Transverse colon (tissue), 4 donors: ENCODE results near the gene NXPH3. TPM values are rescaled to one million over a fixed set of nuclear protein-coding genes. Genes with fewer than 3 reads are reported as not detected.

Experiments used
- DNase-seq: peaks from one replicate; pipeline ENCODE4 v3.0.0-alpha.2; 2019
- H3K27ac ChIP-seq, 4 donors: fragments of 200-600 bp; sonication (generic); 2 replicates each; pipeline ENCODE4 v1.5.1; 2016 to 2018; ENCODE audit warnings: inconsistent platforms in 4 of 4
- H3K27me3 ChIP-seq: fragments of 200-600 bp; sonication (generic); 2 replicates; pipeline ENCODE4 v1.5.1; 2017; ENCODE audit warnings: inconsistent platforms
- H3K36me3 ChIP-seq, 4 donors: fragments of 200-600 bp; sonication (generic); 2 replicates each; pipeline ENCODE4 v1.5.1; 2017 to 2019; ENCODE audit warnings: inconsistent platforms in 4 of 4
- H3K4me1 ChIP-seq, 4 donors: fragments of 200-600 bp; sonication (generic); 2 replicates each; pipeline ENCODE4 v1.5.1; 2017 to 2020; ENCODE audit warnings: inconsistent platforms in 4 of 4
- H3K4me3 ChIP-seq, 4 donors: fragments of 200-600 bp; sonication (generic); 1 replicate in 1 of 4; 2 replicates in 3 of 4; pipeline versions ENCODE4 v1.5.1 to v1.6.1; 2017 to 2019; ENCODE audit warnings: inconsistent platforms in 4 of 4
- H3K9me3 ChIP-seq, 2 donors: fragments of 200-600 bp; sonication (generic); 2 replicates each; pipeline ENCODE4 v1.5.1; 2017 to 2019; ENCODE audit warnings: inconsistent platforms in 2 of 2
- CTCF ChIP-seq, 5 experiments: fragments of 200-600 bp in 3 of 5; fragments of 450-650 bp in 2 of 5; sonication (generic) in 3 of 5; IDR thresholded peaks; 1 replicate in 2 of 5; 2 replicates in 3 of 5; pipeline ENCODE4 v1.5.1; 2016 to 2017; ENCODE audit warnings: antibody characterized with exemption in 5 of 5, inconsistent platforms in 3 of 5, mild to moderate bottlenecking in 2 of 5, moderate library complexity in 1 of 5
- EP300 ChIP-seq: sonication (generic); formaldehyde crosslinking; IDR thresholded peaks from one replicate; pipeline ENCODE4 v1.6.1; 2017; ENCODE audit warnings: antibody characterized with exemption, low read depth
- POLR2A ChIP-seq: fragments of 450-650 bp; IDR thresholded peaks from one replicate; pipeline ENCODE4 v1.6.1; 2016; ENCODE audit warnings: antibody characterized with exemption, mild to moderate bottlenecking, moderate library complexity
- POLR2AphosphoS5 ChIP-seq, 3 donors: sonication (generic); formaldehyde crosslinking; IDR thresholded peaks; one replicate each; pipeline ENCODE4 v1.6.1; 2016; ENCODE audit warnings: antibody characterized with exemption in 3 of 3
- WGBS, 2 donors: methylation state at CpG; one replicate each; pipeline ENCODE4 v1.1.5; 2018; ENCODE audit warnings: low coverage in 1 of 2; 5-methylcytosine and 5-hydroxymethylcytosine counted together
- in situ Hi-C, 4 donors: fragments of 200-750 bp; cut with MboI; loops; one replicate each; pipeline versions ENCODE4 v1.15.0 to v1.15.1; 2017; ENCODE audit warnings: low sequenced_read_pairs in 3 of 4, low pct_ligation_motif_present in 1 of 4, low pct_unique_long_range_greater_than_20kb in 1 of 4
- intact Hi-C: fragments of 100-400 bp; cut with DNase I; formaldehyde crosslinking; loops from one replicate; pipeline ENCODE4 v1.15.1; 2023; ENCODE audit warnings: low total_unique reads
- total RNA-seq, 4 donors: library from RNA; depleted of rRNA; stranded (reverse); fragments of >200 nt; gene quantifications; one replicate each; pipeline ENCODE4 v1.1.0, GENCODE V29; 2016

Gene NXPH3
- total RNA-seq, 4 donors from 2014 or later: 0.20 to 4.6 (median 2.6) TPM

GRCh38 chr17:49580981-49581647 is 5.4 kb downstream of the NXPH3 start:
- Histone ChIP-seq H3K9me3 (no peaks in the 10 kb centered on the region), H3K27ac (no peak overlapping the region), H3K4me1 (peaks cover 0 to 20% (median 16%) of the 10 kb centered on the region in 4 donors), H3K36me3 (no peaks in the 10 kb centered on the region), H3K27me3 (peaks cover 25% of the 10 kb centered on the region), H3K4me3 (no peak overlapping the region)
- in situ Hi-C loops (no loop called here), intact Hi-C loops (no loop called here)
- TF ChIP-seq CTCF (IDR thresholded peaks at IDR 0.05) (no peak), POLR2A (no peak), POLR2AphosphoS5 (IDR thresholded peaks at IDR 0.05) (no peak), EP300 (no peak)
- DNase-seq: no peak
- WGBS, 2 donors: 77% methylated on average over 11 of the region's 12 CpGs; no CpG with 5 or more reads in 1 of the 2 donors

GRCh38 chr17:49581648-49581998 is 6.0 kb downstream of the NXPH3 start:
- no peak overlapping the region for H3K27ac ChIP-seq
- no peak for TF ChIP-seq POLR2A
- no peak for TF ChIP-seq EP300
- TF ChIP-seq POLR2AphosphoS5 (IDR thresholded peaks at IDR 0.05): no peak
- TF ChIP-seq CTCF (IDR thresholded peaks at IDR 0.05): no peak
- no peaks in the 10 kb centered on the region for H3K36me3 ChIP-seq
- no peak for DNase-seq
- in situ Hi-C loops: no loop called here
- intact Hi-C loops: no loop called here
- 81 to 100% methylated on average over 1 to 5 of the region's 6 CpGs for WGBS, 2 donors
- H3K9me3 ChIP-seq: no peaks in the 10 kb centered on the region
- no peak overlapping the region for H3K4me3 ChIP-seq
- H3K27me3 ChIP-seq: peaks cover 20% of the 10 kb centered on the region
- peaks cover 0 to 15% (median 11%) of the 10 kb centered on the region in 4 donors for H3K4me1 ChIP-seq

- no peak for TF ChIP-seq CTCF (IDR thresholded peaks at IDR 0.05)
- no peak for TF ChIP-seq EP300
- no peak for TF ChIP-seq POLR2AphosphoS5 (IDR thresholded peaks at IDR 0.05)
- no peak for TF ChIP-seq POLR2A
- H3K27ac ChIP-seq: no peak overlapping the region
These were observed 6.5 kb downstream of the NXPH3 start for GRCh38 chr17:49582055-49582722.

GRCh38 chr17:49582789-49583188 is 7.1 kb downstream of the NXPH3 start:
- no peak overlapping the region for H3K27ac ChIP-seq
- TF ChIP-seq POLR2A (no peak), POLR2AphosphoS5 (IDR thresholded peaks at IDR 0.05) (no peak), CTCF (IDR thresholded peaks at IDR 0.05) (no peak), EP300 (no peak)
- WGBS, 2 donors: 86% methylated on average over 8 of the region's 8 CpGs; no CpG with 5 or more reads in 1 of the 2 donors
- peaks cover 0 to 3% (median 2%) of the 10 kb centered on the region in 4 donors for H3K4me1 ChIP-seq
- H3K36me3 ChIP-seq: no peaks in the 10 kb centered on the region
- peaks cover 9% of the 10 kb centered on the region for H3K27me3 ChIP-seq
- no peak overlapping the region for H3K4me3 ChIP-seq
- in situ Hi-C loops: no loop called here
- DNase-seq: no peak
- intact Hi-C loops: no loop called here
- H3K9me3 ChIP-seq: no peaks in the 10 kb centered on the region

More at GRCh38 chr17:49582055-49582722, 6.5 kb downstream of the NXPH3 start:
- H3K27me3 ChIP-seq: peaks cover 15% of the 10 kb centered on the region
- in situ Hi-C loops (no loop called here), intact Hi-C loops (no loop called here)
- no peak overlapping the region for H3K4me3 ChIP-seq
- H3K4me1 ChIP-seq: peaks cover 0 to 9% (median 5%) of the 10 kb centered on the region in 4 donors
- no peaks in the 10 kb centered on the region for H3K9me3 ChIP-seq
- no peaks in the 10 kb centered on the region for H3K36me3 ChIP-seq
- no peak for DNase-seq
- WGBS, 2 donors: 80 to 90% methylated on average over 2 to 12 of the region's 12 CpGs
